Activated T-helper 17 cell treated with anti-CD3 and anti-CD28 coated beads, Interleukin-2, amount 50 U/mL, for 72 hours (primary cell): Measurements from ENCODE around the gene PALM2AKAP2. TPM values are rescaled to one million over a fixed set of nuclear protein-coding genes. Genes with fewer than 3 reads are reported as not detected.

Experiments
- ATAC-seq: fragments of 150-1000 bp; cut with Tn5 transposase; replicated peaks from 2 replicates; pipeline ENCODE4 v1.10.0; 2021; ENCODE audit warnings: mild to moderate bottlenecking, moderate library complexity
- H3K27ac Mint-ChIP-seq: one replicate; pipeline ENCODE4 v1.8.0; 2022; ENCODE audit warnings: mixed read lengths
- H3K27me3 Mint-ChIP-seq: one replicate; pipeline ENCODE4 v1.8.0; 2022; ENCODE audit warnings: mixed read lengths
- H3K36me3 Mint-ChIP-seq: one replicate; pipeline ENCODE4 v1.8.0; 2022; ENCODE audit warnings: low read depth, mild to moderate bottlenecking, mixed read lengths
- H3K4me1 Mint-ChIP-seq: one replicate; pipeline ENCODE4 v1.8.0; 2022; ENCODE audit warnings: mixed read lengths
- H3K4me3 Mint-ChIP-seq: one replicate; pipeline ENCODE4 v1.8.0; 2022; ENCODE audit warnings: mild to moderate bottlenecking, mixed read lengths
- H3K9me3 Mint-ChIP-seq: one replicate; pipeline ENCODE4 v1.8.0; 2022; ENCODE audit warnings: mixed read lengths
- total RNA-seq, 2 donors: library from RNA; stranded (reverse); gene quantifications; one replicate each; pipeline ENCODE4 v1.2.3, GENCODE V29; 2022

The PALM2AKAP2 gene
- total RNA-seq, 2 donors from 2014 or later: 1.5 to 3.5 TPM

DNA sequence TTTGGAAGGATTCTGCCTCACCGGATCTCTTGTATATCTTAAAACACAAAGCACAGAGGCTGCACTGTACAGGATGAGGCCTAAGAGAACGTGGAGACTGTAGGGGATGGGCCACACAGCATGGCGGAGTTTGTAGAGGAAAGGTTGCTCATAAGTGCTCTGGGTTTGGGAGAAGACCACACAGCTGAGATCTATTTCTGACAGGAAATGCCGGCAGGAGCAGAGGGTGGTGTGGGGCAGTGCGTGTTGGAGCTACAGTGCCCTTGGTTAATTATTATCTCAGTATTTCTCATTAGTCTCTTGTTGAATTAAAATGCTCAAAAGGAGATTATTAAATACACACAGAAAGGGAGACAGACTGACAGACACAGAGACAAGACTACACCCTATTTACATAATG is 9.6 kb downstream of the PALM2AKAP2 start:
- Mint-ChIP-seq H3K27me3 (peaks cover 12% of the 10 kb centered on the region), H3K4me1 (no peaks in the 10 kb centered on the region), H3K27ac (no peak overlapping the region), H3K36me3 (no peaks in the 10 kb centered on the region), H3K4me3 (no peak overlapping the region), H3K9me3 (no peaks in the 10 kb centered on the region)
- no peak for ATAC-seq

DNA sequence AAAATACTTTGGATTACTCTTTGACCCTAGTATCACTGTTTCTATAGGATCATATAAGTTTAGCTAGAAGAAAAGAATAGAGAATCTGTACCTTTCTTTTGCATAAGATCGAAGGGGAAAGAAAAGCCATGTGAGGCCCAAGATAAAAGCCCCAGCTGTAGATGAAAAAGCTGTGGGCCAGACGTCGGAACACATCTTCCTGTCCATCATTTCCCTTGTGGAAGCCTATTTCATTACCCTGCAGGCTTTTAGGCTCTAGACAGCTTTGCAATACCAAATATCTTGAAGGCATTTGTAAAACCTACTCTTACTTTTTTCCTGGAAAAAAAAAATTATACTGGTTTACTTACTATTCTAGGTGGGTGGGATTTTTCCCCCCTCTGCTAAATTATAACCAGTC is 10.0 kb downstream of the PALM2AKAP2 start:
- no peak overlapping the region for H3K27ac Mint-ChIP-seq
- no peaks in the 10 kb centered on the region for H3K9me3 Mint-ChIP-seq
- H3K4me3 Mint-ChIP-seq: no peak overlapping the region
- peaks cover 12% of the 10 kb centered on the region for H3K27me3 Mint-ChIP-seq
- no peaks in the 10 kb centered on the region for H3K36me3 Mint-ChIP-seq
- no peak for ATAC-seq
- no peaks in the 10 kb centered on the region for H3K4me1 Mint-ChIP-seq

DNA sequence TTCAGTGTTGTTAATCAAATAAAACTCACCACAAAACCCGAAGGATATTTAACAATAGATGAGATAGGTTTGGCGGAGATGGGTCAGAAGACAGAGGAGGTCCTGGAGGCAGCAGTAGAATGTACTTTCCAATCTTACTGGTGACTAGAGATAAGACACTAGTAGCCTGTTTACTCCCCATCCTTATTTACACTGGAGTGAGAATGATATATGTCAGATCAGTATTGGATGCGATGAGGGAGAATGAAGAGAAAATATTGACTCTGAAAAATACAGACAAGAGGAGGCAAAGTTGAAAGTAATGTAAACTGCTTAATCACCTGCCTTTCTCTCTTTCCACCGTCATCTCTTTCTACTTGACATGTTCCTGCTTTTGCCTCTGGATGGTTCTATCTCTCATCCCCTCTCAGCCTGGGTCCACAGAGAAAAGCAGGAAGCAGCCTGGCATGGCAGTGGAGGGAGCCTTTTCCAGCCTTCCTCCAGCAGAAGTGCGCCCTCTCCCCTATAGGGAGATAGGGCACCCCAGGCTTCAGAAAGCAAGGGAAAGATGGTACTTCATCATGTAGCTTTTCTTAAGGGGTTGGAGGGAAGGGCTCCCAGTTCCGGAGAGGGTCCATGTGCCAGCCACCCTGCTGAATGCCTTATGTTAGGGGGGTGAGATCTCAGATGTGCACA is 11.1 kb downstream of the PALM2AKAP2 start:
- H3K9me3 Mint-ChIP-seq: no peaks in the 10 kb centered on the region
- peaks cover 5% of the 10 kb centered on the region for H3K27me3 Mint-ChIP-seq
- no peak overlapping the region for H3K27ac Mint-ChIP-seq
- H3K36me3 Mint-ChIP-seq: no peaks in the 10 kb centered on the region
- ATAC-seq: no peak
- no peaks in the 10 kb centered on the region for H3K4me1 Mint-ChIP-seq
- H3K4me3 Mint-ChIP-seq: no peak overlapping the region

DNA sequence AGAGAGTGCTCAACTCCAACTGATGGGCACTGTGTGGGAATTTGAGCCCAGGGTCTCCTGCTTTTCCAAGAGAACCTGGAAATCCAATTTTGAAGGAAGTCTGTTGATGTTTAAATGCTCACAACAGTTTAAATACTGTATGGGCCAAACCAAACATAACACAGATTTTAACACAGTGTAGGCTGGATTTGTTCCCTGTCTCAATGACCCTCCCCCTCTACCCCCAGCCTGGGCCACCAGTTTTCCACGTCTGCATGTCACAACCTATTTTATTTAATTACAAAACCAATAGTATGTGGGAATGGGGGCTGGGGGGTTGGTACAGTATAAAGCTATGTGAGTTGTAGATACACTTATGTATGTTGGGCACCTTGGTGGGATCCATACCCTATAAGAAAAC is 11.7 kb downstream of the PALM2AKAP2 start:
- ATAC-seq: no peak
- H3K4me3 Mint-ChIP-seq: no peak overlapping the region
- no peaks in the 10 kb centered on the region for H3K4me1 Mint-ChIP-seq
- H3K36me3 Mint-ChIP-seq: no peaks in the 10 kb centered on the region
- no peaks in the 10 kb centered on the region for H3K9me3 Mint-ChIP-seq
- peaks cover 5% of the 10 kb centered on the region for H3K27me3 Mint-ChIP-seq
- H3K27ac Mint-ChIP-seq: no peak overlapping the region

DNA sequence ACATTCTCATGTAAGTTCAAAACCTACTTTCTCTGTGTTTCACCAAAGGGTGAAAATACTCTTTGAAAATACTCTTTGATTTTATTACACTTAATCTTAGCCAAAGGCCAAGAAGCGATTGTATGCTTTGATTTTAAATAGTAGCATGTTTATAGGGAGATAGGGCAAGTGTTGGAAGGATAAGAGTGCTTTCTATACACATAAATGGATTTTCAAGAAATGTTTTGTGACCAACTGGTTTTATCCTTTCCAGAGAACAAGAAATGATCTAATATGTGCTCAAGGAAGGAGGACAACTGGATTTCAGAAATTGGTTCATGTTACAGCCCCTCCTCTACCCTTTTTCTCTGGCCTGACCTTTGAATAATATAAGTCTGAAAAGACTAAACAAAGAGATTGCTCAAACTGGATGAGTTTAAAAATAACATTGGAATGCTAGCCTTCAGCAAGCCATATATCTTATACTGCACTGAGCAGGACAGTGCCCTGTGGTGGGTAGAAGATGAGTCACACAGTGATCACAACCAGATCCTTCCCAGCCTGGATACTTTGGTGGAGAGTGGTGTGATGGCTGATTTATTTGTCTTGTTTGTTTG is 13.1 kb downstream of the PALM2AKAP2 start:
- no peak overlapping the region for H3K27ac Mint-ChIP-seq
- H3K27me3 Mint-ChIP-seq: peaks cover 5% of the 10 kb centered on the region
- H3K4me1 Mint-ChIP-seq: no peaks in the 10 kb centered on the region
- H3K9me3 Mint-ChIP-seq: no peaks in the 10 kb centered on the region
- H3K36me3 Mint-ChIP-seq: no peaks in the 10 kb centered on the region
- no peak for ATAC-seq
- no peak overlapping the region for H3K4me3 Mint-ChIP-seq

DNA sequence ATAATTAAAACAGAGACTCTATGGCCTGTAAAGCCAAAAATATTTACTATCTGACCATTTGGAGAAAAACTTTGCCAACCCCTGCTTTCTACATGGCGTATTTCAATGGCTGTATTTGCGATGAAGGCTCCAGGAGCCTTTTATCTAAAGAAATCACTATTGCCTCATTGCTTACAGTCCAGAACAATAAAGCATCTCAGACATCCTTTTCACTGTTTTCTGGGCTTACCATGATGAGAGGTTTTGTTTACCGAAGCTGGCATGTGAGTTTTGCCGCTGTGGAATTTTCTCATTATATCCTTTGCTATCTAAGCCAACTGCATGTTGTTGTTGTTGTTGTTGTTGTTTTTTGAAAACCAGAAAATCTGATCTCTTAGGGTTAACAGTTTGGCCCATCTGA is 13.9 kb downstream of the PALM2AKAP2 start:
- no peak for ATAC-seq
- H3K36me3 Mint-ChIP-seq: no peaks in the 10 kb centered on the region
- H3K27me3 Mint-ChIP-seq: peaks cover 5% of the 10 kb centered on the region
- H3K27ac Mint-ChIP-seq: no peak overlapping the region
- no peaks in the 10 kb centered on the region for H3K4me1 Mint-ChIP-seq
- no peaks in the 10 kb centered on the region for H3K9me3 Mint-ChIP-seq
- no peak overlapping the region for H3K4me3 Mint-ChIP-seq

DNA sequence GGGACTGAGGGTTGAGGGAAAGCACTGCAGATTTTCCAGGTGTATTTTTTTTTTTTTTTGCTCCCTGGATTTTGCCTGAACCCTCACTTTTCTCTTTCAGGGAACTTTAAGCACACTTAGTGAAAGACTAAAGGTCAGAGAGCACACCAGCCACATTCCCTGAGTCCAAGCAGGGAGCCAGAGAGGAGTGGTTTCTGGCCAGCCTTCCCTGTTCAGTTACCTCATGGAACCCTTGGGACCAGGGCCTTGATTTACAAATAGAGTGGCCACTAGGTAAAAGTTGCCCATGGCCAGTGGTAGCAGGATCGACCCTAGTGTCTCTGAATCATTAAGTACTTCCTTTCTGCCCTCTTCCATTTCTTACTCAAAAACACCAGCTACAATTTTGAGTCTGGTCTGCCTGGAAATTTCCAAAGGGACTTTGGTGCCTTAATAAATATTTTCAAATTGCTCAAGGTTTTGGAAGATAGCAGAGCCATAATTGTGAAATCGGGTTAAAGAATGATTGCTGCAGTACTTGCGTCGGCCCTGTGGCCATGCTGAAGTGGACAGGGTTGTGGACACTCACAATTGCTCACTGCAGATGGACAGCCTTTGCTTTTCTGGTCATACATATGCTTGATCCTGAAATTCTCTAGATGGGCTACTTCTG is 14.5 kb downstream of the PALM2AKAP2 start:
- H3K36me3 Mint-ChIP-seq: no peaks in the 10 kb centered on the region
- H3K27me3 Mint-ChIP-seq: peaks cover 5% of the 10 kb centered on the region
- H3K27ac Mint-ChIP-seq: no peak overlapping the region
- no peak overlapping the region for H3K4me3 Mint-ChIP-seq
- no peaks in the 10 kb centered on the region for H3K9me3 Mint-ChIP-seq
- no peak for ATAC-seq
- no peaks in the 10 kb centered on the region for H3K4me1 Mint-ChIP-seq

DNA sequence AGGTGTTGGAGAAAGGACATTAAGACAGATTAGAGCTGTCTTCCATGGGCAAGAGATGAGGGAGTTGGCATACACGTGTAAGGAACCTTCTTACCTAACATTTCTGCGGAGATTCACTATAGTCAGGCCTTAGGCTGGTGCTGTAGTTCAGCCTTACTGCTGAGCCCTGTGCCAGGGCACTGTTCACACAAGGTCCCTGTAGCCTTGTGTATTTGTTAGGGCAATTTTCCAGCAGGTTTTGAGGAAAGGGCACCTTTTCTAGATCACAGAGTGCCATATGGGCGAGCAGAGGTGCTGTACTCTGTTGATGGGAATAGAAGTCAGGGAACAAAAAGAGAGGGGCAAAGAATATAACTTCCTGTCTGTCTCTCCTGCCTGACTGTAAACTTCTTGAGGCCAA is 15.6 kb downstream of the PALM2AKAP2 start:
- Mint-ChIP-seq H3K36me3 (no peaks in the 10 kb centered on the region), H3K4me1 (no peaks in the 10 kb centered on the region), H3K27ac (no peak overlapping the region), H3K27me3 (peaks cover 5% of the 10 kb centered on the region), H3K4me3 (no peak overlapping the region), H3K9me3 (no peaks in the 10 kb centered on the region)
- ATAC-seq: no peak

DNA sequence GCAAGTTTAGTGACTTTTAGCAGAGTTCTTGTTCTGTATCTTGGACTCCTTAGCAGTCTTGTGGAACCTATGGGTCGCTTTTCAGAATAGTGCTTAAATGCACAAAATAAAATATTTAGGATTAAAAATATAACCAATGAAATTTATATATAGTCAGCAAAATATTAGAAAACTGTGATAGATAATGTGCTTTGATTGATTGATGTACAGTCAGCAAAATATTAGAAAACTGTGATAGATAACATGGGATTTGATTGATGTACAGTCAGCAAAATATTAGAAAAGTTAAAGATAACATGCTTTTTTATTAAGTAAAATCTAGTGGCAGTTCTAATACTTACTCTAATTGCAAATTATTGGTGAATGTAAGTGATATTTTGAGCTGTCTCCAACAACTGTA is 16.1 kb downstream of the PALM2AKAP2 start:
- H3K27ac Mint-ChIP-seq: no peak overlapping the region
- no peaks in the 10 kb centered on the region for H3K36me3 Mint-ChIP-seq
- no peak for ATAC-seq
- H3K9me3 Mint-ChIP-seq: no peaks in the 10 kb centered on the region
- H3K4me1 Mint-ChIP-seq: no peaks in the 10 kb centered on the region
- H3K4me3 Mint-ChIP-seq: no peak overlapping the region
- peaks cover 5% of the 10 kb centered on the region for H3K27me3 Mint-ChIP-seq

DNA sequence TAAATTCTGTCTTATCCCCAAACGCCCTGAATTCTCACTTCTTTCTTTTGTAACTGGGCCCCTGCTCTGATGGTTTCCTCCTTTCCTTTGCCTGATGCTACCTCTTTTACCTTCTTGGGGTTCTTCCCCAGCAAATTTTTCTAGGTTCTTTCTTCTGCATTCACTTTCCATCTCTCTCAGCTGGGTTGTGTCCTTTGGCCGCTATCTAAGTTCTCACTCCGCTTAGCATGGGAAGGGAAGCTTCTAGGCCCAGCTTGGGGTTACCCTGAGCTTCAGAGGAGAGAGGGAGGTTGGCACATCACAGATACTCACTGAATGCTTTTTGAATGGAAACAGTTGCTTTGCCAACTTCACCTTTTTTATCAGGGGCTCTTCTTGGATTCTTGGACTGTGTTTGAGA is 17.0 kb downstream of the PALM2AKAP2 start:
- ATAC-seq: no peak
- Mint-ChIP-seq H3K36me3 (no peaks in the 10 kb centered on the region), H3K27me3 (peaks cover 3% of the 10 kb centered on the region), H3K27ac (no peak overlapping the region), H3K4me3 (no peak overlapping the region), H3K9me3 (no peaks in the 10 kb centered on the region), H3K4me1 (no peaks in the 10 kb centered on the region)

DNA sequence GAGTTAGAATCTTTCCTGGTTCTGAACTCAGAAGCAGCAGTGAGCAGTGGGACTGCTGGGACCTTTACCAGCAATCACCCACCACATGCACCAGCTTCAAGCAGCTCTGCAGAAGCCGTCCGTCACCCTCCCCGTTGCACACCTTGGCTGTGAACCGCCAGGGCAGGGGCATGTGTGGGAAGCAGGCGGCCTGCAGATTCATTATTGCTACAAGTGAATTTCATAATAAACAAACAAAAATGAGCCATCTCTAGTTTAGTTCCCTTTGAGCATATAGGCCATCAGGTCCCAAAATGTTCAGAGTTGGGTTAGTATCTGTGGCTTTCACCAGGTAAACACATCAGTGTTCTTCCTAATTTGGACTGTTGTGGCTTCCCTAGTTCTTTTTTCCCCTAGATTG is 17.5 kb downstream of the PALM2AKAP2 start:
- H3K9me3 Mint-ChIP-seq: no peaks in the 10 kb centered on the region
- no peaks in the 10 kb centered on the region for H3K36me3 Mint-ChIP-seq
- peaks cover 3% of the 10 kb centered on the region for H3K27me3 Mint-ChIP-seq
- no peaks in the 10 kb centered on the region for H3K4me1 Mint-ChIP-seq
- H3K27ac Mint-ChIP-seq: no peak overlapping the region
- no peak for ATAC-seq
- H3K4me3 Mint-ChIP-seq: no peak overlapping the region

DNA sequence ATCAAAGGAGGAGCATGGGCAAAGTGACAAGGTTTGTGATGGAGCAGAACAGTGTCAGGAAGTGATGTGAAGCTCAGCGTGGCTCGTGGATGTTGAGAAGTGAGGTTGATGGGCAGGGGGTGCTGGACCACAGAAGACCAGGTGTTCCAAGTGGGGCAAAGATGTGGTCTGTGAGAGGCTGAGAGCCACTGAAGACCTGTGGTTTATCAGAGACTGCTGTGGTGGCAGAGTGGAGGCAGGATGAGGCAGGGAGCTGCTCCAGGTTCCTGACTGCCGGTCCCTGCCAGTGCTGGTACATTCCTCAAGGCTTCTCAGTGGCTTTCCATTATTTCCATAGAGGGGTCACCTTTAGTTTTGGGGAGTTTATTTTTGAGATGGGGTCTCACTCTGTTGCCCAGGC is 19.1 kb downstream of the PALM2AKAP2 start:
- Mint-ChIP-seq H3K27me3 (no peaks in the 10 kb centered on the region), H3K4me3 (no peak overlapping the region), H3K4me1 (no peaks in the 10 kb centered on the region), H3K36me3 (no peaks in the 10 kb centered on the region), H3K9me3 (no peaks in the 10 kb centered on the region), H3K27ac (no peak overlapping the region)
- no peak for ATAC-seq

DNA sequence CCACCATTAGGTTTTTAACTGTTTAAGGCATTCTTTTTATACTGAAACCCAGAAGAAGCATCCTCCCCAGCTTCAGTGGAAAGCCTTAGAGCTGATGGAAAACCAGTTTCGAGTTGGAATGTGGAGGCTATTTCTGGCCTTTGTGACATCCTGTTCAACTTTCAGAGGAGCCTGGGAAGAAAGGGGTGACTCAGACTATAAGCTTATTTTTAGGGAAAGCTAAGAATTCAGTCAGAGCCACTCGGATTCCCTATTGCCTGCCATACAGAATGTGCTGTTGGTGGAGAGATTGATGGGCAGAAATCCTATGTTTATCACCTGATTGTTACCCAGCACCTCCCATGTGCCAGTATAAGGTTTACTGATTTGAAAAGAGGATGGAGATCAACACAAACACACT is 19.8 kb downstream of the PALM2AKAP2 start:
- no peaks in the 10 kb centered on the region for H3K27me3 Mint-ChIP-seq
- no peaks in the 10 kb centered on the region for H3K9me3 Mint-ChIP-seq
- no peaks in the 10 kb centered on the region for H3K4me1 Mint-ChIP-seq
- H3K27ac Mint-ChIP-seq: no peak overlapping the region
- no peak overlapping the region for H3K4me3 Mint-ChIP-seq
- ATAC-seq: no peak
- no peaks in the 10 kb centered on the region for H3K36me3 Mint-ChIP-seq

DNA sequence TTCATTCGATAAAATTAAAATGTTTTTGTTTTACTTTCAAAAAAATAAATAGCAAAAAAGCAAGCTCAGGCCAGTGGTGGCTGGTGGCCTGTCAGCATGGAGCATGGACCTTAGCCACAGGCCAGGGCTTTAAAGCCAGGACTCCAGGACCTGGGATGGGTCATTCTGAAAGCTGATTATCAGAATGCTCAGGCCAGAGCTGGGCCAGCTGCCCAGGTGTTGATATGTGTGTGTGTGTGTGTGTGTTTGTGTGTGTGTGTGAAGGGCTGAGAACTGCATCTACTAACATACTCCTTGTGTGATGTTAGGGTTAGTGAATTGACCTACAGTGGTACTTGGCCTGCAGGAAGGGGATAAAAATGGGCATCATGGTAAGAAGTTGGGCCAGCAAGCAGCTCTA is 21.5 kb downstream of the PALM2AKAP2 start:
- Mint-ChIP-seq H3K27ac (no peak overlapping the region), H3K4me1 (no peaks in the 10 kb centered on the region), H3K27me3 (peaks cover 2% of the 10 kb centered on the region), H3K9me3 (no peaks in the 10 kb centered on the region), H3K4me3 (no peak overlapping the region), H3K36me3 (no peaks in the 10 kb centered on the region)
- no peak for ATAC-seq

DNA sequence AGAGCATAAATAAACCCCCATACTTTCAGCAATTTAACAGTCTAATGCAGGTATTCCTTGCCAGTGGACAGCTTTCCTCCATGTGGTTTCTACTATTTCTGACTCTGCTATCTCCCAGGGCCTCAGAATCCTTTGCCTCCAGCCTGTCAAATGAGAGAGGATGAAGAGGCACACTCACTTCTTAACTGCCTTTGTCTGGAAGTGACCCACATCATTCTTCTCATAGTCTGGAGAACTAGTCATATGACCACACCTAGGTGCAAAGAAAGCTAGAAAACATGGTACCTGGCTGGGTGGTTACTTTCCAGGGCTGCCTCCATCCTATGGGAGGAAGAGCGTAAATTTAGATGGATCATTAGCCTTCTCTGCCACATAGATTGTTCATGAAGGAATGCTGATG is 22.5 kb downstream of the PALM2AKAP2 start:
- H3K4me1 Mint-ChIP-seq: no peaks in the 10 kb centered on the region
- no peak overlapping the region for H3K4me3 Mint-ChIP-seq
- H3K9me3 Mint-ChIP-seq: no peaks in the 10 kb centered on the region
- peaks cover 7% of the 10 kb centered on the region for H3K27me3 Mint-ChIP-seq
- ATAC-seq: no peak
- H3K36me3 Mint-ChIP-seq: no peaks in the 10 kb centered on the region
- no peak overlapping the region for H3K27ac Mint-ChIP-seq
